ENCODE results near the gene C14orf93. TPM values are rescaled to one million over a fixed set of nuclear protein-coding genes. Genes with fewer than 3 reads are reported as not detected.

The C14orf93 gene
- total and polyA plus RNA-seq, 9 of the 15 experiments (the other 6 are each of a cell fraction or from before 2014, with no cell fraction given) = 2.2 to 22.4 (median 16.1) TPM

DNA sequence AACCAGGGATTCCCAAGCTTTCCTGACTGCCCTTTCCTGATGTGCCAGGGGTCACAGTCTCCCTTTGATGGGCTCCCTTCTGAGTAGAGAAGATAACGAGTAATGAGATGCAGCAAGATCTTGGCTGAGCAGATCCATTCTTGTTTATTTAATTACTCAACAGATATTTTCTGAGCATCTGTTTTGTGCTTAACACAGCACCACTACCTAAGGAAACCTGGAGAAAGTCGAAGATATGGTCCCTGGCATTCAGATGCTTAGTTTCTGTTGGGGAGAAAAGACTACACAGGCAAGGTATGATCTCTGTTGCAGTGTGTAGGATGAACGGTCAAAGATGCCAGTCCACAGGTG is 31.5 kb downstream of the C14orf93 start (continued):
- TF ChIP-seq MEIS2 (IDR thresholded peaks at IDR 0.05; ENCODE audit: partially characterized antibody) = no peak
- no peak for TF ChIP-seq CEBPG (CRISPR knock-in tag; IDR thresholded peaks at IDR 0.05)
- TF ChIP-seq CEBPG (tag; conservative IDR thresholded peaks at IDR 0.05 in 1 of 2, IDR thresholded peaks at IDR 0.05 in 1 of 2) = no peak
- peak; percentile 45 for TF ChIP-seq CBFA2T3 (IDR thresholded peaks at IDR 0.05)
- TF ChIP-seq GTF2F1 (IDR thresholded peaks at IDR 0.05; ENCODE audit: low read depth, low read length) = no peak
- TF ChIP-seq, protein P1, sequence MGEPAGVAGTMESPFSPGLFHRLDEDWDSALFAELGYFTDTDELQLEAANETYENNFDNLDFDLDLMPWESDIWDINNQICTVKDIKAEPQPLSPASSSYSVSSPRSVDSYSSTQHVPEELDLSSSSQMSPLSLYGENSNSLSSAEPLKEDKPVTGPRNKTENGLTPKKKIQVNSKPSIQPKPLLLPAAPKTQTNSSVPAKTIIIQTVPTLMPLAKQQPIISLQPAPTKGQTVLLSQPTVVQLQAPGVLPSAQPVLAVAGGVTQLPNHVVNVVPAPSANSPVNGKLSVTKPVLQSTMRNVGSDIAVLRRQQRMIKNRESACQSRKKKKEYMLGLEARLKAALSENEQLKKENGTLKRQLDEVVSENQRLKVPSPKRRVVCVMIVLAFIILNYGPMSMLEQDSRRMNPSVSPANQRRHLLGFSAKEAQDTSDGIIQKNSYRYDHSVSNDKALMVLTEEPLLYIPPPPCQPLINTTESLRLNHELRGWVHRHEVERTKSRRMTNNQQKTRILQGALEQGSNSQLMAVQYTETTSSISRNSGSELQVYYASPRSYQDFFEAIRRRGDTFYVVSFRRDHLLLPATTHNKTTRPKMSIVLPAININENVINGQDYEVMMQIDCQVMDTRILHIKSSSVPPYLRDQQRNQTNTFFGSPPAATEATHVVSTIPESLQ (CRISPR knock-in tag; IDR thresholded peaks at IDR 0.05) = no peak

DNA sequence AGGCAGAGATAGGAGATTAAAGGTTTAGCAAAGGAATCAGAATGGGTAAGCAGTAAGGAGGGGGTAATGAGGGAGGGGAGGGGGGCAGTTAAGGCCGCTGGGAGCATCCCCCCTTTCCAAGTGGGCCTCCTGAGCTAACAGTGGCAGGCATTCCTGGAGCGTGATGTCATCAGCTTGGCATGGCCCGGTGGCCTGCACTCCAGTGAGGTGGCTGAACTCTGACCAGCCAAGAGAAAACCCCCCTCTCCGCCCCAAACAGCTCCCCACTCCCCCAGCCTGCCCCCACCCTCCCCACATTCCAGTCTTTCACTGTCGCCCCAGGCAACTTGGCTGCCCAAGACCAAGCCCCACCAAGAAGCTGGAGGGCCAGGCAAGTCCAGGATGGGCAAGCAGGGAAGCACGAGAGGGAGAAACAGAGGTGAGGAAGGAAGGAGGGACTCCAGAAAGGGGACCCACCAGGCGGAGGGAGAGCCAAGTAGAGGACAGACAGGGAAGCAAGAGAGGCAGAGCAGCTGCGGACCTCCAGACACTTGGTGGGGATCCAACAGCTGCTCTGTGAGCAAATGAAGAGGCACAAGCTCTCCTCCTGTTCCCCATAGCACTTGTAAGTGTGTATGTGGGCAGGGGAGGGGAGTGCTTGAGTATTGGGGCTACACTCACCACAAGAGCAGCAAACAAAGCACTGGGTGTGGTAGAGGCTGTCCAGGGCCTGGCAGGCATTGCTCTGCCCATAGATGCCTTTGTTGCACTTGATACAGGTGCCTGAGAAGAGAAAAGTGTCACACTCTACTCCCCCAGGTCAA is 32.1 kb downstream of the C14orf93 start:
- intact Hi-C loops (cut with micrococcal nuclease) (no loop called here), in situ Hi-C loops (cut with MboI) (loop anchor here (5.0 kb wide), 1 partner anchor 74 kb away; no protein-coding TSS in a partner anchor)
- DNase-seq (ENCODE audit: extremely low read depth in 1 of 4, low spot score in 3 of 4) (peak in 3 of 4 experiments; percentile 28 to 69 (median 60)), FAIRE-seq (no peak), ATAC-seq (no peak)
- Histone ChIP-seq H3K4me3 (no peak overlapping the region), H4K20me1 (replicated peaks; ENCODE audit: control insufficient read depth, insufficient read depth, low read length) (no peaks in the 10 kb centered on the region), H3K36me3 (ENCODE audit: control insufficient read depth, insufficient read depth, low read length) (no peaks in the 10 kb centered on the region), H3K27ac (ENCODE audit: extremely low read depth, low read depth, low read length) (no peak overlapping the region), H3K4me1 (replicated peaks in 1 of 2; ENCODE audit: control insufficient read depth in 2 of 2, insufficient read depth in 2 of 2, low read length in 2 of 2) (peaks cover 25 to 44% of the 10 kb centered on the region in 2 experiments), H3K9me1 (ENCODE audit: control insufficient read depth, insufficient read depth, low read length) (no peaks in the 10 kb centered on the region), H3K79me2 (ENCODE audit: control insufficient read depth, insufficient read depth, low read length) (no peaks in the 10 kb centered on the region), H2AFZ (ENCODE audit: low read depth, low read length) (no peak overlapping the region), H3K4me2 (ENCODE audit: insufficient read depth, low read length) (no peak overlapping the region), H3K9ac (ENCODE audit: insufficient read depth in 1 of 2, low read depth in 2 of 2, low read length in 2 of 2) (peak overlapping the region in 1 of 2 experiments; percentile 79; a peak in 2 of 4 replicates), H3K9me3 (replicated peaks; ENCODE audit: control insufficient read depth, insufficient read depth, low read depth, low read length) (no peaks in the 10 kb centered on the region), H3K27me3 (ENCODE audit: control insufficient read depth in 2 of 2, insufficient read depth in 2 of 2, low read length in 2 of 2) (no peaks in the 10 kb centered on the region)
- no TSS peak for BruUV-seq (replicated peaks)
- ChIA-PET POLR2A (interaction anchor here (0.6 to 1.4 kb wide), 4 partner anchors 9 to 94 kb away, joined by 3 to 7 read pairs (median 5); no protein-coding TSS in a partner anchor), CTCF (ENCODE audit: low intra/inter-chr PET ratio) (interaction anchor here (0.6 kb wide), 1 partner anchor 240 kb away, joined by 7 read pairs; no protein-coding TSS in a partner anchor)
- 59% methylated on average over 5 of the region's 8 CpGs for WGBS (ENCODE audit: insufficient coverage, low coverage, missing lambda C conversion rate)
- TF ChIP-seq, protein P2, sequence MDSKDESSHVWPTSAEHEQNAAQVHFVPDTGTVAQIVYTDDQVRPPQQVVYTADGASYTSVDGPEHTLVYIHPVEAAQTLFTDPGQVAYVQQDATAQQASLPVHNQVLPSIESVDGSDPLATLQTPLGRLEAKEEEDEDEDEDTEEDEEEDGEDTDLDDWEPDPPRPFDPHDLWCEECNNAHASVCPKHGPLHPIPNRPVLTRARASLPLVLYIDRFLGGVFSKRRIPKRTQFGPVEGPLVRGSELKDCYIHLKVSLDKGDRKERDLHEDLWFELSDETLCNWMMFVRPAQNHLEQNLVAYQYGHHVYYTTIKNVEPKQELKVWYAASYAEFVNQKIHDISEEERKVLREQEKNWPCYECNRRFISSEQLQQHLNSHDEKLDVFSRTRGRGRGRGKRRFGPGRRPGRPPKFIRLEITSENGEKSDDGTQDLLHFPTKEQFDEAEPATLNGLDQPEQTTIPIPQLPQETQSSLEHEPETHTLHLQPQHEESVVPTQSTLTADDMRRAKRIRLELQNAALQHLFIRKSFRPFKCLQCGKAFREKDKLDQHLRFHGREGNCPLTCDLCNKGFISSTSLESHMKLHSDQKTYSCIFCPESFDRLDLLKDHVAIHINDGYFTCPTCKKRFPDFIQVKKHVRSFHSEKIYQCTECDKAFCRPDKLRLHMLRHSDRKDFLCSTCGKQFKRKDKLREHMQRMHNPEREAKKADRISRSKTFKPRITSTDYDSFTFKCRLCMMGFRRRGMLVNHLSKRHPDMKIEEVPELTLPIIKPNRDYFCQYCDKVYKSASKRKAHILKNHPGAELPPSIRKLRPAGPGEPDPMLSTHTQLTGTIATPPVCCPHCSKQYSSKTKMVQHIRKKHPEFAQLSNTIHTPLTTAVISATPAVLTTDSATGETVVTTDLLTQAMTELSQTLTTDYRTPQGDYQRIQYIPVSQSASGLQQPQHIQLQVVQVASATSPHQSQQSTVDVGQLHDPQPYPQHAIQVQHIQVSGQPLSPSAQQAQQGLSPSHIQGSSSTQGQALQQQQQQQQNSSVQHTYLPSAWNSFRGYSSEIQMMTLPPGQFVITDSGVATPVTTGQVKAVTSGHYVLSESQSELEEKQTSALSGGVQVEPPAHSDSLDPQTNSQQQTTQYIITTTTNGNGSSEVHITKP (IDR thresholded peaks at IDR 0.05; ENCODE audit: partially characterized antibody) = peak; percentile 10
- TF ChIP-seq, protein P3, sequence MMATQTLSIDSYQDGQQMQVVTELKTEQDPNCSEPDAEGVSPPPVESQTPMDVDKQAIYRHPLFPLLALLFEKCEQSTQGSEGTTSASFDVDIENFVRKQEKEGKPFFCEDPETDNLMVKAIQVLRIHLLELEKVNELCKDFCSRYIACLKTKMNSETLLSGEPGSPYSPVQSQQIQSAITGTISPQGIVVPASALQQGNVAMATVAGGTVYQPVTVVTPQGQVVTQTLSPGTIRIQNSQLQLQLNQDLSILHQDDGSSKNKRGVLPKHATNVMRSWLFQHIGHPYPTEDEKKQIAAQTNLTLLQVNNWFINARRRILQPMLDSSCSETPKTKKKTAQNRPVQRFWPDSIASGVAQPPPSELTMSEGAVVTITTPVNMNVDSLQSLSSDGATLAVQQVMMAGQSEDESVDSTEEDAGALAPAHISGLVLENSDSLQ (IDR thresholded peaks at IDR 0.05) = no peak
- TF ChIP-seq, protein P4, sequence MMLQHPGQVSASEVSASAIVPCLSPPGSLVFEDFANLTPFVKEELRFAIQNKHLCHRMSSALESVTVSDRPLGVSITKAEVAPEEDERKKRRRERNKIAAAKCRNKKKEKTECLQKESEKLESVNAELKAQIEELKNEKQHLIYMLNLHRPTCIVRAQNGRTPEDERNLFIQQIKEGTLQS (IDR thresholded peaks at IDR 0.05) = peak; percentile 64
- TF ChIP-seq, protein P4 (CRISPR knock-in tag; conservative IDR thresholded peaks at IDR 0.05) = no peak
- no peak for TF ChIP-seq YY1 (IDR thresholded peaks at IDR 0.05; ENCODE audit: borderline replicate concordance in 1 of 3, control insufficient read depth in 1 of 3, extremely low read depth in 1 of 3, insufficient read depth in 3 of 3, insufficient read length in 1 of 3, insufficient replicate concordance in 2 of 3, low read depth in 1 of 3, low read length in 2 of 3)
